Measurements from ENCODE around the gene THBS3. TPM values are rescaled to one million over a fixed set of nuclear protein-coding genes. Genes with fewer than 3 reads are reported as not detected.
"Not testable (repeated sequence)": the region's sequence is repeated elsewhere in the genome, so short reads cannot be mapped to it uniquely, and the experiment has no call there.

Gene THBS3
- total RNA-seq, 1 donor from 2014 or later, result 11.7 TPM

GRCh38 chr1:155211381-155212050, 3.8 kb upstream of the THBS3 start:
- intact Hi-C loops (cut with DNase I); DNase-seq (ENCODE audit: low spot score): not testable (repeated sequence)

DNA sequence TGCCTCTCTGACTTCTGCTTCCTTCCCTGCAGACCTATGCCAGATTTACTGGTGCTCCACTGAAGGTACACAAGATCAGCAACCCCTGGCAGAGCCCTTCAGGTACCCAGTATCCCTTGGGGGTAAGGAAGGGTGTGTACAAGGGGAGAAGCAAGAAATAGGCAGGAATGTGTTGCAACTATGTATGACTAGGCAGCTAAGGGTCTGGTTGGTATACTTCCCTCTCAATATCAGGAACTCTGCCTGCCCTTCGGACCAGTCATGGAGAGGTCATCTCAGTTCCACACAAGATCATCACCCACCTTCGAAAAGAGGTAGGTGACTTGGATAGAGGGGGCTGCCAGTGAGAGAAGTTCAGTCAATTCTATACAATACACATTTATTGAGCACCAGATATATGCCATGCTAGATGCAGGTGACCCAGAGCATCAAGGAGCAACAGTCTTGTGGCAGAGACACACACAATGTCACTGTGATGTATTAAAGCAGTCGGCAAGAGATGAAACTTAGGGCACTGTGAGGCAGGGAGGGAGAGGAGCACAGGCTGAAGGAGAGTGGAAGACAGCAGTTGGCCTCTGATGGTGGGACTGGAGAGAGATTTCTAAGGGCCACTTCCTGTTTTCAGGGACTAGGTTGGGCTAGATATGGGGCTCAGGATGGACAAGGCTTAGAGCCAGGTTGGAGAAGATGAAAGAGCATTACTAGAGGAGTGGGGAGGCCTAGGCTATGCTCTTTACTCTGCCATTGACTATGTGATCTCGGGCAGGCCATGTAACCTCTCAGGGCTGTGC, 2.8 kb upstream of the THBS3 start:
- no peak for DNase-seq (ENCODE audit: low spot score)
- intact Hi-C loops (cut with DNase I), result no loop called here

GRCh38 chr1:155209312-155209721, 1.6 kb upstream of the THBS3 start:
- intact Hi-C loops (cut with DNase I), result loop anchor here (2.0 kb wide), 2 partner anchors 17 to 35 kb away; no protein-coding TSS in a partner anchor
- no peak for DNase-seq (ENCODE audit: low spot score)

GRCh38 chr1:155208541-155209311, 1.0 kb upstream of the THBS3 start, which contains the start of gene MTX1:
TSS of gene MTX1 (plus strand) at chr1:155208695. CDS start at chr1:155208805, 110 bp downstream.
- intact Hi-C loops (cut with DNase I), result loop anchor here (2.0 kb wide), 2 partner anchors 18 to 36 kb away; no protein-coding TSS in a partner anchor
- peak; percentile 94 for DNase-seq (ENCODE audit: low spot score)

GRCh38 chr1:155206891-155207805, 549 bp downstream of the THBS3 start:
- peak; percentile 93 for DNase-seq (ENCODE audit: low spot score)
- intact Hi-C loops (cut with DNase I), result loop anchor here (2.0 kb wide), 1 partner anchor 386 kb away; no protein-coding TSS in a partner anchor

DNA sequence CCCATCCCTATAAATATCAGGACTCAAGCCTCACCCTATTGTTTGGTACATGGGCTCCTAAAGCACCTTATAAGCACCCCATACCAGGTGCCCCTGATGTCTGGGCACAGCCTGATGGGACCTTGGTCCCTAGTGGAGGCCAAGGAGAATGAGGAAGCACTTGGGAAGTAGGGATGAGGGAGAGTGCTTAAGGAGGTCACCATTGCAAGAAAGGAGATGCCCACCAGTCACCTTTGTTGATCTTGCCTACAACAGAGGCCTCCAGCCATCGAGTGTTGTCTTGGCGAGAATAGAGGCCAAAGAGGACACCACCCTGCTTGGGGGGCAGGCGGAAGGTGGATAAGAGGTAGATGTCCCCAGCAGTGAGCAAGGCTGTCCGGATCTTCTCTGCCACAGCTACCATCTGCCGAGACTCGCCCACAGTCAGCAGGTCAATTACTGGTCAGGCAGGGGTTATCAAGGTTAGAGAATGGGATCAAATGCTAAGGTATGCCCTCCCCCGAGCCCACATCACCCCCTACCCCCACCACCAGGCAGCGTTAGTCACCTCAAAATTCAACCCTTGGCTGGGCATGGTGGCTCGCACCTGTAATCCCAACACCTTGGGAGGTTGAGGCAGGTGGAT, 1.6 kb downstream of the THBS3 start:
- DNase-seq (ENCODE audit: low spot score), result no peak
- intact Hi-C loops (cut with DNase I), result loop anchor here (2.0 kb wide), 1 partner anchor 387 kb away; no protein-coding TSS in a partner anchor

DNA sequence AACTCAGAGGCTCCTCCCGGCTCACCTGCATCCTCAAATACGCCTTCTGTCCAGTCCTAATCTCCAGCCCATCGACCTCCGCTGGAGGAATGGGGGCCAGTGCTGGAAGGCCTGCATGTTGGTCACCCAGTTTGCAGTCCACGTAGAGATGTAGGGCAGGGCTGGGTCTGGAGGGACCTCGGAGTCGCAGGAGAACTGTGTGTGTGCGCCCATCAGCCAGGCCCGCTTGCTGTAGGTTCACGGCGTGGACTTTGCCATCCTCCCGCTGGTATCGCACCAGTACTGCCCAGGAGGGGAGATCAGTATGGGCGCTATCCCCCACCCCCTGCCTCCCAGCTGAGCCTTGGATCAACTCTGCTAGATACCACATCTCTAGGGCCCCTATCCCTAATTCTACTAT, 2.7 kb downstream of the THBS3 start:
- intact Hi-C loops (cut with DNase I), result no loop called here
- DNase-seq (ENCODE audit: low spot score), result no peak

- DNase-seq (ENCODE audit: low spot score), result peak; percentile 68
- intact Hi-C loops (cut with DNase I), result no loop called here
These were observed 4.8 kb downstream of the THBS3 start for GRCh38 chr1:155202731-155203515.

- intact Hi-C loops (cut with DNase I), result no loop called here
These were observed 5.5 kb downstream of the THBS3 start for GRCh38 chr1:155202198-155202597.

GRCh38 chr1:155200920-155201319, 6.8 kb downstream of the THBS3 start:
- intact Hi-C loops (cut with DNase I), result no loop called here
- peak; percentile 36 for DNase-seq (ENCODE audit: low spot score)

More at GRCh38 chr1:155202198-155202597, 5.5 kb downstream of the THBS3 start:
- DNase-seq (ENCODE audit: low spot score), result peak; percentile 73

GRCh38 chr1:155199792-155200191, 7.9 kb downstream of the THBS3 start:
- DNase-seq (ENCODE audit: low spot score), result peak; percentile 17

DNA sequence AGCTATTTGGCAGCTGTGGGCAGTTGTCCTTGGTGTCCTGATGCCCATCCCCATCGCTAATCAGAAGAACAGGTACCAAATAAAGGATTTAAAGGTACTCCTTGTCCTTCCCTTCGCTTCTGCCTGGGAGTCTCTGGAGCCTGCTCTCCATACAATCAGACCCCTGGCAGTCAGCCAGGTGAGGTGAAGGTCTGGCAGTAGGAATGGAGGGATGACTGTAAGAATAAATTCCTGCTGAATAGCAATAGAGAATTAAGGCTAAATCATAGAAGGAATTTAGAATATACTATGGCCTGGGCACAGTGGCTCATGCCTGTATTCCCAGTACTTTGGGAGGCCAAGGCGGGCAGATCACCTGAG, 9.2 kb downstream of the THBS3 start:
- peak; percentile 43 for DNase-seq (ENCODE audit: low spot score)
- intact Hi-C loops (cut with DNase I), result no loop called here

More at GRCh38 chr1:155199792-155200191, 7.9 kb downstream of the THBS3 start:
- intact Hi-C loops (cut with DNase I), result no loop called here

DNA sequence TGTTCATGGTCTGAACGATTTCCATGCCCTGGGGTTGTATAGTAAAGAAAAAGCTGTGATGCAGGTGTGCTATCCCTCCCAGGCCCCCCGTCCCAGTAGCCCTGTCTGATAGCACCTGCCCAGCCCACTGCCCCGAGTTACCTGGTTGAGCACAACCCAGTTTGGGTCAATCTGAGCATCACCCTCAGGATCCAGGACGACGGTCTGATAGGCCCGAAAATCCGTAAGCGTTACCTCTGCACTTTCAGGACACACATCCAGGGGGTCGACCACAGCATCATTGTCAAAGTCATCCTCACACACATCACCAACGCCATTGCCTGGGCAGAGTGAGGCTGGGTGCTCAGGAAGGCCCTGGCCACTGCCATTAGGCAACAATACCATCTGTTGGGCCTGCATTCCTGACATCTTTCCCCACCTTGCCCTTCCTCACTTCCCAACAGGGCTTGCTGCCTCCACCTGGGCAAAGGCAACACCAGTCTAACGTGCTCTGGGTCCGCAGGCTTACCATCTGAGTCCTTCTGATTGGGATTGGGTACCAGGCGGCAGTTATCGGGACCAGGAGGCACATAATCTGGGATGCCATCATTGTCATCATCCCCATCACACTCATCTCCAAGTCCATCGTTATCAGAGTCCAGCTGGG, 9.7 kb downstream of the THBS3 start:
- intact Hi-C loops (cut with DNase I), result no loop called here
- DNase-seq (ENCODE audit: low spot score), result peak; percentile 53

DNA sequence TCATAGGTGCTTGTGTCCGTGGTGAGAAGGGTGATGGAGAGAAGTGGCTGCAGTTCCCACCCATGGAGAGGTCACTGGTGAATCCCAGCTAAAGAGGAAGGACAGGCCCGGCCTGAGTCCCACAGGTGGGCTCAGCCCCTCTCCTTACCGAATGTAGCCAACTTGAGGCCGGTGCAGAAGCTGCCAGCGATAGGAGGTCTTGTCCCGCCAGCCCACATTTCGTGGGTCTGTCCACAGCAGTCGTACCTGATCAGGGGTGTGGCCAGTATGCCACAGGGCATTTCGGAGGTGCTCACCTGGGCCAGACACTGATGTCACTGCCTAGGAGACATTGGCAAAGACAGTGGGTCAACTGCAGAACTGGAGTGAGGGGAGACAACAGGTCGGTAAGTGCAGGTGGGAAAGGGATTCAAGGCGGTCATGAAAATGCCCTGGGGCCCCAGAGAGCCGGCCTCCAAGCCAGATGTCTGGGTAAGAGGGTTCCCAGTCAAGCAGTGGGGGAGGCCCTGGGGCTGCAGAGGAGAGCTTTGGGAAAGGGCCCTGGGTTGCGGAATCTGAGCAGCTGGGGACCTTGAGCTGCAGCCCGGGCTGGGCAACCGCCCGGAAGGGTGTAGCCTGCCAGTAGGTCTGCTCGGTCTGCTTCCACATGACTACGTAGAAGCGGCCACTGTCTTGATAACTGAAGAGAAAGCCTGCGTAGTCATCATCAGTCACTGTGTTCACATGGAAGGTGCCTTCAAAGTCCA, 10.6 kb downstream of the THBS3 start:
- DNase-seq (ENCODE audit: low spot score), result peak; percentile 41
- intact Hi-C loops (cut with DNase I), result no loop called here

DNA sequence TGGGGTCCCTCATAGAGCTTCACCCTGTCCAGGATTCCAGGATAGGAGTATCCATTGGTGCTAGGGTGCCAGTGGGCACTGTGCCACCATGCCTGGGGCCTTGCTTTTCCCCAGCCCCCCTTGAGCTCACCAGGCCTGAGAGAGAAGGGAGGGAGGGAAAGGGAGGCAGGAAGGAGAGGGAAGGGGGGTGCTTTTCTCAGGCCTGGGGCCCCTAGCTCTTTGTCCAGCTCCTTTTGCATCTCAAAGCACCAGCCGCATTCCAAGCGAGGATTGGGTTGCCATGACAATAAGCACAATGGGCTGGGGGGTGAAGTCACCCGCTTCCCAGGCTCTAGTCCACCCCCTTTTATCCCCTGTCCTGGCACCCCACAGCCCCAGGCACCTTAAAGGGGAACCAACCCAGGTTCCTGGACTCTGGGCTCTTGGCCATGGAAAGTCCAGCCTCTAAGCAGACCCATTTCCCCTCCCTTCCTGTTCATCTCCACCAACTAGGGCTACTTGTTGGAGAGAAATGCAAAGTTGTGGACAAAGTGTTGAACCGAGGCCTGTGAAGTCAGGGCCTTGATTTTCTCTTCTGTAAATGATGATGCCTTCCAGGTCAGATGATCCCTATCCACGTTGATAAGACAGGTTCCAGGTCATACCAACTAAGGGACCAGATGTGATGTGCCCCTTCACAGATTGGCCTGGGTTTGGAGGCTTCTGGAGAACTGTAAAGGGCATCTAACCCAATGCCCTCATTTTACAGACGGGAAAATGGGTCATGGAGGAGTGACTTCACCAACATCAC, 11.4 kb downstream of the THBS3 start:
- intact Hi-C loops (cut with DNase I), result no loop called here
- peak; percentile 49 for DNase-seq (ENCODE audit: low spot score)

Data from cardiac septum (tissue), 1 donor.